Endothelial cell of umbilical vein (primary cell): ENCODE measurements around the gene PGR.

Experiments used
- CTCF ChIP-seq, 2 donors: IDR thresholded peaks; 1 replicate in 1 of 2; 2 replicates in 1 of 2; pipeline ENCODE4 v1.5.1; 2011; ENCODE audit warnings: low read length in 2 of 2, mild to moderate bottlenecking in 2 of 2, moderate library complexity in 2 of 2, control low read depth in 1 of 2, inconsistent platforms in 1 of 2, low read depth in 1 of 2; ENCODE audit not compliant: insufficient read depth in 1 of 2; ENCODE audit errors: extremely low read depth in 1 of 2
- EZH2 ChIP-seq: IDR thresholded peaks from 2 replicates; pipeline ENCODE4 v1.6.1; 2012; ENCODE audit warnings: borderline replicate concordance, low read depth, mild to moderate bottlenecking, moderate library complexity, low read length, inconsistent platforms; ENCODE audit not compliant: severe bottlenecking
- POLR2A ChIP-seq: IDR thresholded peaks from 2 replicates; pipeline ENCODE4 v1.6.1; 2012; ENCODE audit warnings: low read depth, mild to moderate bottlenecking, control low read depth, low read length
- POLR2AphosphoS5 ChIP-seq: IDR thresholded peaks from 2 replicates; pipeline ENCODE4 v1.6.1; 2012; ENCODE audit warnings: low read depth, mild to moderate bottlenecking, control low read depth, low read length, moderate library complexity; ENCODE audit not compliant: insufficient read depth
- TF ChIP-seq, protein P1 (sequence below): IDR thresholded peaks from 2 replicates; pipeline ENCODE4 v1.6.1; 2011; ENCODE audit not compliant: insufficient read depth, insufficient read length

DNA sequence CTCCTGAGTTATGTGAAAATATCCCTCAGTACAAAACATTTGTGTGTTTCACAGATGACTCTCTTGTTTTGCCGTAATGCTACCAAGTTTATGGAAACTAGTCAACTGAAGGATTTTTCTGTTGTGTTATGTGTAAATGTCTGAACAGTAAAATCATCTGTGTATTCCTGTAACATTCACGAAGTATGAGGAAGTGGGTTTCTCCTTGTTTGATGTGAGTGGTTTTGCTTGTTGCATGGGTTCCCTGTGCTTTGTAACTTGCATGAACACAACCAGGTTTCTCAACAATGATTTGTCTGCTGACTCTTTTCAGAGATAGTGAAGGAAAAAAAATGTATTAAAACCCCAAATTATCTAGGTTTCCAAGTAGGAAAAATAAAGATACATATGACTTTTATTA lies 138.1 kb downstream of the PGR start:
- TF ChIP-seq CTCF (IDR thresholded peaks at IDR 0.05; ENCODE audit: extremely low read depth in 1 of 2, insufficient read depth in 1 of 2, low read depth in 1 of 2, low read length in 2 of 2) (no peak), EZH2 (no peak), POLR2A (no peak), POLR2AphosphoS5 (no peak)
- TF ChIP-seq, protein P1, sequence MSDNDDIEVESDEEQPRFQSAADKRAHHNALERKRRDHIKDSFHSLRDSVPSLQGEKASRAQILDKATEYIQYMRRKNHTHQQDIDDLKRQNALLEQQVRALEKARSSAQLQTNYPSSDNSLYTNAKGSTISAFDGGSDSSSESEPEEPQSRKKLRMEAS = no peak
